Loucy (cell line): ENCODE data around the gene HSH2D.
A peak's percentile ranks its signal among the peaks of the same experiment; 100 is the strongest.

Experiments used
- H2AFZ ChIP-seq: fragments of 200-600 bp; sonication (generic); 2 replicates; pipeline ENCODE4 v1.6.0; 2016; ENCODE audit warnings: antibody characterized with exemption, mild to moderate bottlenecking, low read length, moderate library complexity
- H3F3A ChIP-seq: fragments of 200-600 bp; 2 replicates; pipeline ENCODE4 v1.6.0; 2016; ENCODE audit warnings: antibody characterized with exemption, low read depth, mild to moderate bottlenecking
- H3K27me3 ChIP-seq: fragments of 200-600 bp; sonication (generic); 2 replicates; pipeline ENCODE4 v1.6.1; 2014; ENCODE audit warnings: low read length, mild to moderate bottlenecking; ENCODE audit not compliant: insufficient read depth, poor library complexity, severe bottlenecking
- H3K36me3 ChIP-seq: fragments of 200-600 bp; sonication (generic); 2 replicates; pipeline ENCODE4 v1.6.1; 2016; ENCODE audit warnings: low read length; ENCODE audit not compliant: insufficient read depth
- H3K4me1 ChIP-seq: fragments of 200-600 bp; sonication (generic); 2 replicates; pipeline ENCODE4 v1.5.1; 2014; ENCODE audit warnings: low read length, mild to moderate bottlenecking; ENCODE audit not compliant: insufficient read depth, poor library complexity, severe bottlenecking
- H3K4me2 ChIP-seq: fragments of 200-600 bp; sonication (generic); 2 replicates; pipeline ENCODE4 v1.6.0; 2014; ENCODE audit warnings: antibody characterized with exemption, low read length, low read depth, mild to moderate bottlenecking; ENCODE audit not compliant: poor library complexity, severe bottlenecking
- H3K4me3 ChIP-seq: fragments of 200-600 bp; sonication (generic); 2 replicates; pipeline ENCODE4 v1.5.1; 2014; ENCODE audit warnings: low read length, mild to moderate bottlenecking, mixed read lengths; ENCODE audit not compliant: poor library complexity, severe bottlenecking
- H3K79me2 ChIP-seq: fragments of 200-600 bp; sonication (generic); 2 replicates; pipeline ENCODE4 v1.6.1; 2014; ENCODE audit warnings: low read length; ENCODE audit not compliant: insufficient read depth
- H3K9ac ChIP-seq: fragments of 200-600 bp; sonication (generic); 2 replicates; pipeline ENCODE4 v1.6.0; 2014; ENCODE audit warnings: mild to moderate bottlenecking, low read depth, low read length, moderate library complexity; ENCODE audit not compliant: poor library complexity, severe bottlenecking
- H3K9me2 ChIP-seq: fragments of 200-600 bp; sonication (generic); replicated peaks from 2 replicates; pipeline ENCODE4 v1.6.1; 2016; ENCODE audit warnings: low read depth, low read length, mixed read lengths
- H3K9me3 ChIP-seq: fragments of 200-600 bp; sonication (generic); 2 replicates; pipeline ENCODE4 v1.6.1; 2014; ENCODE audit warnings: mild to moderate bottlenecking, antibody characterized with exemption, low read length, low read depth; ENCODE audit not compliant: insufficient read depth
- H4K20me1 ChIP-seq: fragments of 200-600 bp; sonication (generic); 2 replicates; pipeline ENCODE4 v1.6.0; 2014; ENCODE audit warnings: antibody characterized with exemption, low read length, mild to moderate bottlenecking; ENCODE audit not compliant: insufficient read depth, poor library complexity, severe bottlenecking
- EZH2phosphoT487 ChIP-seq: fragments of 200-600 bp; IDR thresholded peaks from 2 replicates; pipeline ENCODE4 v1.6.1; 2018; ENCODE audit warnings: antibody characterized with exemption, mild to moderate bottlenecking, moderate library complexity, borderline replicate concordance
- TF ChIP-seq, protein P1 (sequence below): fragments of 200-600 bp; sonication (generic); conservative IDR thresholded peaks from 2 replicates; pipeline ENCODE4 v1.5.1; 2014; ENCODE audit warnings: mild to moderate bottlenecking, antibody characterized with exemption, low read length

Gene HSH2D, protein sequence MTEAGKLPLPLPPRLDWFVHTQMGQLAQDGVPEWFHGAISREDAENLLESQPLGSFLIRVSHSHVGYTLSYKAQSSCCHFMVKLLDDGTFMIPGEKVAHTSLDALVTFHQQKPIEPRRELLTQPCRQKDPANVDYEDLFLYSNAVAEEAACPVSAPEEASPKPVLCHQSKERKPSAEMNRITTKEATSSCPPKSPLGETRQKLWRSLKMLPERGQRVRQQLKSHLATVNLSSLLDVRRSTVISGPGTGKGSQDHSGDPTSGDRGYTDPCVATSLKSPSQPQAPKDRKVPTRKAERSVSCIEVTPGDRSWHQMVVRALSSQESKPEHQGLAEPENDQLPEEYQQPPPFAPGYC

DNA sequence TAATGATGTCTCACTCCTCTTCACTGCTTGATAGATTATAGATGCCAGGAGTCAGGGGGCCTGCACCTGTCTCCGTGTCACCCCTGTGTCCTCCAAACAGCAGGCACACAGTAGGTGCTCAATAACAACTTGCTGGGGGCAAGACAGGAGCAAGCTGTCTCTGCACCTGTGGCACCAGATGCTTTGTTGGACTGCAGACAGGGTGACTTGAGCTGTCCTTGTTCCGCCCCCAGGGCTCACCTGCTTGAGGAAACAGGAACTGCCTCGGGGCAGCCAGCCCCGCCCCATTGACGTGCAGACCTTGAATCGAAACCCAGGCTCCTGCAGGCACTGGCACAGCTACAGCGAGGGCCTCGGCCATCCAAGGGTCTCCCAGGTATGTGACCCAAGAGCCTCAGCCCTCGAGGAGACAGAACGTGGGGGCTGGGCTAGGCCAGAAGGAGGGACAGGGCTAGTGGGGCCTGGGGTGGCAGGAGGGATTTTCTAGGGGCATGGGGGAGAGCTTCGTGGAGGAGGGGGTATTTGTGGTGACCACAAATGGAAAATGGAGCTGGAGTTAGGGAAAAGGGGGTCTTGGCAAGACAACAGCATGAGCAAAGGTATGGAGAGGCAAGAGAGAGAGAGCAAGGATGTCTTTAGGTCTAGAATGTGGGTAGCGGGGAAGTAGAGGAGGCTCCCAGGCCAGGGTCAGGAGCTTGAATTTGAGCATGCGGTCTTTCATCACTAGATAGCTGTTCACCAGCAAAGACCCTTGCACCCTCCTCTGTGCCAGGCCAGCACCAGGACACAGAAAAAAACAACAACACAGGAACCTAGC is at the start of gene HSH2D:
Gene HSH2D (plus strand): TSS at position 287 of the 817 bp plus-strand sequence. CDS start 5,066 bp downstream, outside the sequence.
- Histone ChIP-seq H3K9me2 (no peaks in the 10 kb centered on the region), H3K27me3 (no peaks in the 10 kb centered on the region), H3K4me3 (peak within 1 kb of the TSS; percentile 96), H3K4me2 (peak within 1 kb of the TSS; percentile 96), H3K9ac (peak within 1 kb of the TSS; percentile 98), H3K36me3 (peaks cover 4% of the 10 kb centered on the region; the same call in 1 of the 2 replicates), H3F3A (peaks cover 7% of the 10 kb centered on the region), H3K4me1 (peaks cover 79% of the 10 kb centered on the region), H2AFZ (no peak within 1 kb of the TSS), H4K20me1 (peaks cover 12% of the 10 kb centered on the region), H3K9me3 (no peaks in the 10 kb centered on the region), H3K79me2 (peaks cover 68% of the 10 kb centered on the region)
- TF ChIP-seq, protein P1, sequence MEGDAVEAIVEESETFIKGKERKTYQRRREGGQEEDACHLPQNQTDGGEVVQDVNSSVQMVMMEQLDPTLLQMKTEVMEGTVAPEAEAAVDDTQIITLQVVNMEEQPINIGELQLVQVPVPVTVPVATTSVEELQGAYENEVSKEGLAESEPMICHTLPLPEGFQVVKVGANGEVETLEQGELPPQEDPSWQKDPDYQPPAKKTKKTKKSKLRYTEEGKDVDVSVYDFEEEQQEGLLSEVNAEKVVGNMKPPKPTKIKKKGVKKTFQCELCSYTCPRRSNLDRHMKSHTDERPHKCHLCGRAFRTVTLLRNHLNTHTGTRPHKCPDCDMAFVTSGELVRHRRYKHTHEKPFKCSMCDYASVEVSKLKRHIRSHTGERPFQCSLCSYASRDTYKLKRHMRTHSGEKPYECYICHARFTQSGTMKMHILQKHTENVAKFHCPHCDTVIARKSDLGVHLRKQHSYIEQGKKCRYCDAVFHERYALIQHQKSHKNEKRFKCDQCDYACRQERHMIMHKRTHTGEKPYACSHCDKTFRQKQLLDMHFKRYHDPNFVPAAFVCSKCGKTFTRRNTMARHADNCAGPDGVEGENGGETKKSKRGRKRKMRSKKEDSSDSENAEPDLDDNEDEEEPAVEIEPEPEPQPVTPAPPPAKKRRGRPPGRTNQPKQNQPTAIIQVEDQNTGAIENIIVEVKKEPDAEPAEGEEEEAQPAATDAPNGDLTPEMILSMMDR, result no peak
- TF ChIP-seq EZH2phosphoT487, result no peak

DNA sequence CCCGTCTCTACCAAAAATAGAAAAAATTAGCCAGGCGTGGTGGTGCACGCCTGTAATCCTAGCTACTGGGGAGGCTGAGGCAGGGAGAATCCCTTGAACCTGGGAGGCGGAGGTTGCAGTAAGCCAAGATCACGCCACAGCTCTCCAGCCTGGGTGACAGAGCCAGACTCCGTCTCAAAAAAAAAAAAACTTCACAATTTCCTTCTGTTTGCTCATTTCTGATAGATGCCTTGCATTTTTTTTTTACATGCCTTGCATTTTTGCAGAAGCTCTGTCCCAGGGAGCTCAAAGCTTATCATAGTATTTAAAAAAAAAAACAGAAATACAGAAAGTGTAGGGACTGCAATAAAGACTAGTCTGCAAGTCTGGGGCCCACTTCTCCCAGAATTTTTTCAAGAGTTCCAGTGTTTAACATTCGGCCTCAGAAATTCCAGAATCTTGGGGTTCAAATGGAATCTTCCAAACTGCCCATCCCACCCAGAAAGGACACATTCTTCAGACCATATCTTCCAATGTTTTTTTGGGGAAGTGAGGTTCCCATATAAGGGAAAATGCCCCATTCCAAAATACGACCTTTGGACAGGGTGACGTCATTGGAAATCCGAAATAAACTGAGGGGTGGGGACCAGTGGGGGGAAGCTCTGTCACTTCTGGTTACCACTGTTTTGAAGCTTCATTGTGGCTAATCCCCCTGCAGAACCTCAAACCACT is 49.0 kb upstream of the HSH2D start:
- Histone ChIP-seq H3K9ac (no peak overlapping the region), H2AFZ (no peak overlapping the region), H3K4me3 (no peak overlapping the region), H3K4me1 (no peaks in the 10 kb centered on the region), H3K36me3 (peaks cover 97% of the 10 kb centered on the region), H3K9me3 (no peaks in the 10 kb centered on the region), H3K9me2 (no peaks in the 10 kb centered on the region), H4K20me1 (peaks cover 68% of the 10 kb centered on the region), H3K4me2 (no peak overlapping the region), H3F3A (peaks cover 24% of the 10 kb centered on the region), H3K27me3 (no peaks in the 10 kb centered on the region), H3K79me2 (peaks cover 65% of the 10 kb centered on the region)
- TF ChIP-seq, protein P1, result no peak
- no peak for TF ChIP-seq EZH2phosphoT487

DNA sequence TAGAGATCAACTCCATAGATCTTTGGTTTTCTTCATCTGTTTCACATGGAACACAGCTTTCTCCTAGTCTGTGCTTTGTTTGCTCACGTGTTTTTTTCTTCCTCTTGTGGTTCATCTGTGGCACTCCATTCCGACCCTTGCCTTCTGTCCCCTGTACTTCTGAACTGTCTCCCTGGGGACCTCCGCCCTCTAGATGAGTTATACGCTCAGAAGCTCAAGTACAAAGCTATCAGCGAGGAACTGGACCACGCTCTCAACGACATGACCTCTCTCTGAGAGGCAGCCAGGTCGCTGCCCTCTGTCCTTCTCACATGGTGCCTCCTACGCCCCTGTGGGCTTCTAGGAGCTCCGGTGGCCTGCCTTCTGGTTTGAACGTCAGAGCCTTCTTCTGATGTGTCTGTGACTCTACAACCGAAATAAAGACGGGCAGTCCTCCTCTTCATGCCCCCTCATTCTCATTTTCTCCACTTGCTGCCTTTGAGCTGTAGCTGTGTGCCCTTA is 48.4 kb upstream of the HSH2D start:
- Histone ChIP-seq H3K4me1 (no peaks in the 10 kb centered on the region), H3K27me3 (no peaks in the 10 kb centered on the region), H2AFZ (no peak overlapping the region), H3F3A (peaks cover 24% of the 10 kb centered on the region), H3K36me3 (peaks cover 97% of the 10 kb centered on the region), H4K20me1 (peaks cover 70% of the 10 kb centered on the region), H3K9ac (no peak overlapping the region), H3K79me2 (peaks cover 65% of the 10 kb centered on the region), H3K4me2 (no peak overlapping the region), H3K9me3 (no peaks in the 10 kb centered on the region), H3K4me3 (no peak overlapping the region), H3K9me2 (no peaks in the 10 kb centered on the region)
- TF ChIP-seq, protein P1, result no peak
- no peak for TF ChIP-seq EZH2phosphoT487
